OCI-LY3 (cell line): Measurements from ENCODE around the gene CPLX1.

Source experiments
- EZH2phosphoT487 ChIP-seq: fragments of 200-600 bp; shearing (Covaris generic); IDR thresholded peaks from 2 replicates; pipeline ENCODE4 v1.6.1; 2018; ENCODE audit warnings: antibody characterized with exemption, mixed run types, low read depth
- TF ChIP-seq, protein P1 (sequence below): fragments of 200-600, 300-600 bp; sonication (generic); IDR thresholded peaks from 2 replicates; pipeline ENCODE4 v1.5.1; 2014; ENCODE audit warnings: antibody characterized with exemption, low read length, low read depth

- TF ChIP-seq, protein P1, sequence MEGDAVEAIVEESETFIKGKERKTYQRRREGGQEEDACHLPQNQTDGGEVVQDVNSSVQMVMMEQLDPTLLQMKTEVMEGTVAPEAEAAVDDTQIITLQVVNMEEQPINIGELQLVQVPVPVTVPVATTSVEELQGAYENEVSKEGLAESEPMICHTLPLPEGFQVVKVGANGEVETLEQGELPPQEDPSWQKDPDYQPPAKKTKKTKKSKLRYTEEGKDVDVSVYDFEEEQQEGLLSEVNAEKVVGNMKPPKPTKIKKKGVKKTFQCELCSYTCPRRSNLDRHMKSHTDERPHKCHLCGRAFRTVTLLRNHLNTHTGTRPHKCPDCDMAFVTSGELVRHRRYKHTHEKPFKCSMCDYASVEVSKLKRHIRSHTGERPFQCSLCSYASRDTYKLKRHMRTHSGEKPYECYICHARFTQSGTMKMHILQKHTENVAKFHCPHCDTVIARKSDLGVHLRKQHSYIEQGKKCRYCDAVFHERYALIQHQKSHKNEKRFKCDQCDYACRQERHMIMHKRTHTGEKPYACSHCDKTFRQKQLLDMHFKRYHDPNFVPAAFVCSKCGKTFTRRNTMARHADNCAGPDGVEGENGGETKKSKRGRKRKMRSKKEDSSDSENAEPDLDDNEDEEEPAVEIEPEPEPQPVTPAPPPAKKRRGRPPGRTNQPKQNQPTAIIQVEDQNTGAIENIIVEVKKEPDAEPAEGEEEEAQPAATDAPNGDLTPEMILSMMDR: no peak
- no peak for TF ChIP-seq EZH2phosphoT487
These were observed 90.3 kb downstream of the CPLX1 start for GRCh38 chr4:735583-735982.
